Cardiac atrium fibroblast (primary cell): ENCODE measurements around the gene RSBN1L. TPM values are rescaled to one million over a fixed set of nuclear protein-coding genes. Genes with fewer than 3 reads are reported as not detected.

Experiments used
- total RNA-seq: library from RNA; depleted of rRNA; stranded (reverse); fragments of >200 nt; gene quantifications from 2 replicates; pipeline ENCODE4 v1.2.3, GENCODE V29; 2015

RSBN1L gene
- total RNA-seq, result 5.2 and 6.3 TPM in 2 replicates

DNA sequence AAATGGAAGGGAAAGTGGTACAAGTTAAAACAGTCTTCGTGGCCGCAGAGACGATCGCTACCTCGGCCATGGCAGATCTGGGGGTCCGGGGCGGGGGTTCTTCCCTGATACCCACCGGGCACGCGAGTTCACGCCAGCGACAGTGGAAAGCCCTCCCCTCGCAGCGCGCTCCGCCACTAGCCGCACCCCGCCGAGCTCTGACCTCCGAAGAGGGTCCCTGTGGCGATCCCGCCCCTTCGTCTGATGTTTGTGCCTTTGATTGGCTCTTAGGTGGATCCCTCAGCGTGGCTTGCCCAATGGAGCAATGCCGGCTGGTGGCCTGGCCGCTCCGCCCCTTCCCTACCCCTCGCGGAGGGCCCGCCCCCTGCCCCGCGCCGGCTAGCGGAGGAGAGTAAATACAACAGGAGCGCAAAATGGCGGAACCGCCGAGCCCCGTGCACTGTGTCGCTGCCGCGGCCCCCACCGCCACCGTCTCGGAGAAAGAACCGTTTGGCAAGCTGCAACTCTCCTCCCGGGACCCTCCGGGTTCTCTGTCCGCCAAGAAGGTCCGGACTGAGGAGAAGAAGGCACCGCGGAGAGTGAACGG is at the start of gene RSBN1L:
Gene RSBN1L (plus strand): TSS at position 403 of the 586 bp plus-strand sequence. CDS start 11 bp downstream, at position 414.

GRCh38 chr7:77798394-77799077 is 102.3 kb downstream of the RSBN1L start, which contains the start of the genes PHTF2 and TMEM60:
Gene PHTF2, plus strand, starts transcription at chr7:77798773.
Gene TMEM60, minus strand, starts transcription at chr7:77798434. Its CDS starts 4,061 bp downstream, at chr7:77794373.

Other genes starting within 250 kb of the RSBN1L start
- 29.1 and 29.6 TPM in 2 replicates for gene PTPN12, start 159.2 kb upstream of the RSBN1L start, total RNA-seq
- gene TMEM60, start 102.0 kb downstream of the RSBN1L start, total RNA-seq, result 9.9 and 15.9 TPM in 2 replicates
- 14.6 and 23.2 TPM in 2 replicates for gene PHTF2, start 102.3 kb downstream of the RSBN1L start, total RNA-seq